ENCODE data around the gene TMEM131. TPM values are rescaled to one million over a fixed set of nuclear protein-coding genes. Genes with fewer than 3 reads are reported as not detected.

The TMEM131 gene
- total and polyA plus RNA-seq, 12 donors = 8.2 to 34.3 (median 30.0) TPM

DNA sequence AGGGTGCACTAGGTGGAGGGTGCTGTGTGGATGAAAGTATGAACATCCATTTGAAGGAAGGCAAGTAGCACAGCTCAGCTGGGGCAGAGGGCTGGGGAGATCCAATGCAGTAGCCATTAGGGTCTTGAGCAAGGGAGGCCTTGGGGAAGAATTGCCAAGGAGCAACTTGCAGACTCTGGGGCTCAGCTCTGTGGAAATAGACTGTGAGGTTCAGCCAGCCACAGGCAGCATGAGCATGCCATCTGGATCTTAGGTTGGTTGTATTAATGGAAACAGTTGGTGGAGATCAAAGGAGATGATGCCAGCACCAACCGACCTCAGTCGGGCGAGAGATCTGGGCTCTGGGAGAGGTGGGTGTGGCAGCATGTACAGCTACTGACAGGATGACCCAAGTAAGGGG lies 276.8 kb downstream of the TMEM131 start:
- ATAC-seq (no peak), DNase-seq (no peak)
- peak overlapping the region in 1 of 10 donors; percentile 36 for H3K4me3 ChIP-seq
- H3K27me3 ChIP-seq = no peaks in the 10 kb centered on the region
- H3K4me1 ChIP-seq = no peaks in the 10 kb centered on the region
- no peaks in the 10 kb centered on the region for H3K9me3 ChIP-seq
- H3K36me3 ChIP-seq = no peaks in the 10 kb centered on the region
- intact Hi-C loops (cut with DNase I) = loop anchor here in 1 of 10 donors (10.0 kb wide), 1 partner anchor 666 kb away; no protein-coding TSS in a partner anchor
- TF ChIP-seq, protein P1, sequence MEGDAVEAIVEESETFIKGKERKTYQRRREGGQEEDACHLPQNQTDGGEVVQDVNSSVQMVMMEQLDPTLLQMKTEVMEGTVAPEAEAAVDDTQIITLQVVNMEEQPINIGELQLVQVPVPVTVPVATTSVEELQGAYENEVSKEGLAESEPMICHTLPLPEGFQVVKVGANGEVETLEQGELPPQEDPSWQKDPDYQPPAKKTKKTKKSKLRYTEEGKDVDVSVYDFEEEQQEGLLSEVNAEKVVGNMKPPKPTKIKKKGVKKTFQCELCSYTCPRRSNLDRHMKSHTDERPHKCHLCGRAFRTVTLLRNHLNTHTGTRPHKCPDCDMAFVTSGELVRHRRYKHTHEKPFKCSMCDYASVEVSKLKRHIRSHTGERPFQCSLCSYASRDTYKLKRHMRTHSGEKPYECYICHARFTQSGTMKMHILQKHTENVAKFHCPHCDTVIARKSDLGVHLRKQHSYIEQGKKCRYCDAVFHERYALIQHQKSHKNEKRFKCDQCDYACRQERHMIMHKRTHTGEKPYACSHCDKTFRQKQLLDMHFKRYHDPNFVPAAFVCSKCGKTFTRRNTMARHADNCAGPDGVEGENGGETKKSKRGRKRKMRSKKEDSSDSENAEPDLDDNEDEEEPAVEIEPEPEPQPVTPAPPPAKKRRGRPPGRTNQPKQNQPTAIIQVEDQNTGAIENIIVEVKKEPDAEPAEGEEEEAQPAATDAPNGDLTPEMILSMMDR (IDR thresholded peaks at IDR 0.05) = no peak
- H3K27ac ChIP-seq = peak overlapping the region in 1 of 10 donors; percentile 58
- WGBS, 2 donors = 71 to 86% methylated on average over 3 of the region's 3 CpGs

DNA sequence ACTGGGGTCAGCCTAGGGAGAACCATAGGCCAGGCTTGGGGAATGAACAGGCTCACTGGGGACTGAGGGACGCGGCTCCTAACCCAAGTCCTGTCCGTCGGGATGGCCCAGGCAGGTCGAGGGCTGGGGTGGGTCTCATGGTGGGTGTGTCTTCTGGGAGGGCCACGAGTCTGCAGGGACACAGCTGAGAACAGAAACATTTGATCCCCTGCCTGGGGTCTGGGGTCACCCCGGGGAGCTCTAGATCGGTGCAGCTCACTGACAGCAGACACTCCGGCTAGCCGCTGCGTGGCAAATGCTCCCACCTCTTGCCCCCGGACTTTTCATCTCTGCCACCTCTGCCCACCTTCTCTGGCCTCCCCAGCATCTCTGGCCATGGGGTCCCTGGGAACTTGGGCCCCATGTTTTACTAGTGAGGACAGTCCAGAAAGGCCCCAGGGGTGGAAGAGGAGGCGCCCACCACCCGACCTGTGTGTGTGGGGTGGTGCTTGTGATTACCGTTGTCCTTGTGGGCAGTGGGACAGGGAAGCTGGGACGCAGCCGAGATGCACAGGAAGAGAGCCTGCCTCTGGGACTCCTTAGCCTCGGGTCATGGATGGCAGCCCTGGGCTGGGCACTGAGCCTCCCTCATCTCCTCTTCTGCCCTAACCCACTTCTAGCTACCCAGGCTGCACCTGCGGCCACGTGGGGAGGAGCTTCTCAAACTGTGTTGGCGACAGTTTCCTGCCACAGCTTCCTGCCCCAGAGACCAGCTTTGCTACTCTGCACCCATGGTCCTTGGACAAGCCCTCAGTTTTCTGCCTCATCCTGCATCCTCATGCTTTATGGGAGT lies 277.5 kb downstream of the TMEM131 start:
- peak overlapping the region in 1 of 10 donors; percentile 36 for H3K4me3 ChIP-seq
- ATAC-seq (peak in 1 of 8 donors; percentile 10), DNase-seq (no peak)
- no peaks in the 10 kb centered on the region for H3K27me3 ChIP-seq
- TF ChIP-seq, protein P1 (IDR thresholded peaks at IDR 0.05) = no peak
- 75 to 82% methylated on average over 21 of the region's 21 CpGs for WGBS, 2 donors
- peaks cover 0 to 3% (median 0%) of the 10 kb centered on the region in 9 donors for H3K4me1 ChIP-seq
- no peaks in the 10 kb centered on the region for H3K36me3 ChIP-seq
- peak overlapping the region in 1 of 10 donors; percentile 75 for H3K27ac ChIP-seq
- intact Hi-C loops (cut with DNase I) = loop anchor here in 1 of 10 donors (10.0 kb wide), 1 partner anchor 667 kb away; no protein-coding TSS in a partner anchor
- H3K9me3 ChIP-seq = no peaks in the 10 kb centered on the region

DNA sequence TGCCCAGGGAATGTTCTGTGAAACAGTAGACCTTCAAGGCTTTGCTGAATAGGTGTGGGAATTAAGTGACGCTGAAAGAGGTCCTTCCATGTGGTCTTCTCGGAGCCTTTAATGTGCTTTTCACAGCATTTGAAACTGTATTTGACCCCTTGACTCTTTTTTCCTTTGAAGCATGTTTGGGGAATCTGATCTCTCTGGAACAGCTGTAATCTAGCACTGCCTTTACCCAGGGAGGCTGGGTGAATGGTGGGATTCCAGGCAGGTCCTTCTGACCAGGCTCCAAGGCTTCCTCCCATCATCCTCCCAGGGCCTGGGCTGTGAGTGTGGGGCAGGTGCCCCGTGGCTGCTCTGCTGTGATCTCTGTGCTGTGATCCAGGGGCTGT lies 278.1 kb downstream of the TMEM131 start:
- TF ChIP-seq, protein P1 (IDR thresholded peaks at IDR 0.05) = no peak
- DNase-seq (no peak), ATAC-seq (no peak)
- no peaks in the 10 kb centered on the region for H3K36me3 ChIP-seq
- H3K4me3 ChIP-seq = peak overlapping the region in 1 of 10 donors; percentile 36
- no peaks in the 10 kb centered on the region for H3K27me3 ChIP-seq
- intact Hi-C loops (cut with DNase I) = loop anchor here in 1 of 10 donors (10.0 kb wide), 1 partner anchor 667 kb away; no protein-coding TSS in a partner anchor
- H3K4me1 ChIP-seq = peaks cover 0 to 10% (median 0%) of the 10 kb centered on the region in 9 donors
- H3K27ac ChIP-seq = peak overlapping the region in 1 of 10 donors; percentile 75
- no peaks in the 10 kb centered on the region for H3K9me3 ChIP-seq
- WGBS, 2 donors = 75 to 81% methylated on average over 3 of the region's 3 CpGs

DNA sequence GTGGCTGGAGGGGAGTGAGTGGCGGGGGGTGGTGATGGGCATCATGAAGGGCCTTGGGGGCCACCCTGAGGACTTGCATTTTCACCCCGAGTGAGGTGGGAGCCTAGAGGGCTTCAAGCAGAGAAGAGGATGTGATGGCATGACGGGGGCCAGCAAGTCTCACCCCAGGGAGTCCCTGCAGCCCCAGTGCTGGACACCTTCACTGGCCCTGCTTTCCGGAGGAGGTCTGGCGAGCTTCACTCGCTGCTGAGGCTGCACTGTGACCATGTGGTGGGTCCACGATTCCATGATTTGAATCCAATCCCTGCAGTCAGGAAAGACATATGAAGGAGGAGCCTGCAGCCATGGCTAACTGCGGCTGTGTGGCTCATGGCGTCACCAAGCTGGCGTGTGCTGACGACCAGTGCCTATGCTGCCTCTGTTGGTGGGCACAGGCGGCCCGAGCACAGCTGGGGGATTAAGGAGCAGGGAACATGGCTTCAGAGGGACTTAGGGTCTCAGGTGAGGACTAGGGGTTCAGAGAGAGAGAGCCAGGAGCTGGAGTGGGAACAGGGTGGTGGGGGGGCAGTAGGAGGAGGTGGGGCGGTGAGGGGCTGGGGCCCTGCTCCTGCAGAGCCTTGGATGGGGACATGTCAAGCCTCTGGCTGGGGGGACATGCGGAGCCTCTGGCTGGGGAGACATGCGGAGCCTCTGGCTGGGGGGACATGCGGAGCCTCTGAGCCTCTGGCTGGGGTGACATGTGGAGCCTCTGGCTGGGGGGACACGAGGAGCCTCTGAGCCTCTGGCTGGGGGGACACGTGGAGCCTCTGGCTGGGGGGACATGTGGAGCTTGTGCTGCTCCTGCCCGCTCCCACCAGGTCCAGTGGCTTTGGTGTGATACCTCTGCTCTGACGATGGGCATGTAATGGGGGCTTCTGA lies 278.8 kb downstream of the TMEM131 start:
- no peaks in the 10 kb centered on the region for H3K36me3 ChIP-seq
- no peaks in the 10 kb centered on the region for H3K27me3 ChIP-seq
- no peaks in the 10 kb centered on the region for H3K9me3 ChIP-seq
- H3K27ac ChIP-seq = peak overlapping the region in 1 of 10 donors; percentile 80
- DNase-seq = no peak
- TF ChIP-seq, protein P1 (IDR thresholded peaks at IDR 0.05) = no peak
- H3K4me3 ChIP-seq = peak overlapping the region in 1 of 10 donors; percentile 51
- H3K4me1 ChIP-seq = peaks cover 0 to 12% (median 0%) of the 10 kb centered on the region in 9 donors
- 86 to 88% methylated on average over 20 to 21 of the region's 21 CpGs for WGBS, 2 donors
- ATAC-seq = no peak
- intact Hi-C loops (cut with DNase I) = loop anchor here in 1 of 10 donors (10.0 kb wide), 1 partner anchor 668 kb away; no protein-coding TSS in a partner anchor

Data from heart right ventricle (tissue), 16 donors.